Ovary (tissue), 9 donors: ENCODE results near the gene TGM2. TPM values are rescaled to one million over a fixed set of nuclear protein-coding genes. Genes with fewer than 3 reads are reported as not detected.

ENCODE experiments used
- DNase-seq, 5 donors: peaks; one replicate each; pipeline ENCODE4 v3.0.0-alpha.2; 2019 to 2020
- H3K27ac ChIP-seq, 2 donors: fragments of 200-600 bp; one replicate each; pipeline versions ENCODE4 v1.5.1 to v1.8.0; 2019 to 2022
- H3K27me3 ChIP-seq: fragments of 200-600 bp; one replicate; pipeline ENCODE4 v1.8.0; 2022
- H3K36me3 ChIP-seq: fragments of 200-600 bp; sonication (generic); one replicate; pipeline ENCODE4 v1.5.1; 2019
- H3K4me1 ChIP-seq: one replicate; pipeline ENCODE4 v1.8.1; 2013; ENCODE audit warnings: mild to moderate bottlenecking, moderate library complexity; ENCODE audit not compliant: insufficient read depth
- H3K4me3 ChIP-seq: fragments of 200-600 bp; sonication (generic); one replicate; pipeline ENCODE4 v1.5.1; 2017
- H3K9me3 ChIP-seq, 2 donors: fragments of 200-600 bp in 1 of 2; sonication (generic) in 1 of 2; one replicate each; pipeline versions ENCODE4 v1.5.1 to v1.8.1; 2013 to 2019; ENCODE audit warnings: mild to moderate bottlenecking in 1 of 2, moderate library complexity in 1 of 2
- EP300 ChIP-seq: sonication (generic); formaldehyde crosslinking; IDR thresholded peaks from one replicate; pipeline ENCODE4 v1.6.1; 2017; ENCODE audit warnings: antibody characterized with exemption
- POLR2A ChIP-seq: fragments of 450-650 bp; IDR thresholded peaks from one replicate; pipeline ENCODE4 v1.6.1; 2017; ENCODE audit warnings: antibody characterized with exemption, mild to moderate bottlenecking, moderate library complexity
- WGBS, 3 donors: extraction: QIAGEN DNeasy Blood & Tissue Kit in 1 of 3; methylation state at CpG; one replicate each; pipeline versions ENCODE4 v1.1.5 to v1.1.7; 2013 to 2017; 5-methylcytosine and 5-hydroxymethylcytosine counted together
- intact Hi-C, 4 donors: fragments of 100-400 bp; cut with DNase I; formaldehyde crosslinking; loops; one replicate each; pipeline versions ENCODE4 v1.11.0 to v1.15.1; 2022 to 2023
- polyA plus RNA-seq, 2 donors: library from polyadenylated mRNA; stranded (reverse); fragments of 200-250 nt in 1 of 2; fragments of 350-450 nt in 1 of 2; fragmentation: Illumina TruSeq in 1 of 2; extraction: RNeasy Lipid Tissue Mini Kit (QIAGEN cat#74804) in 1 of 2; gene quantifications; one replicate each; pipeline ENCODE4 v1.2.3, GENCODE V29; 2013 to 2014
- total RNA-seq, 7 donors: library from RNA; depleted of rRNA in 2 of 7; stranded (reverse); fragments of >200 nt in 2 of 7; fragmentation: NEBNext Ultra II Directional in 3 of 7; extraction: Animal tissue kit (Norgen Biotek cat#: 25700) in 3 of 7; gene quantifications; one replicate each; pipeline versions ENCODE4 v1.1.0 to v1.2.4, GENCODE V29; 2016 to 2023
- TF ChIP-seq, protein P1 (sequence below), 3 donors: fragments of 450-650 bp in 2 of 3; fragments of 200-600 bp in 1 of 3; IDR thresholded peaks; one replicate each; pipeline versions ENCODE4 v1.5.1 to v1.8.0; 2016 to 2022; ENCODE audit warnings: antibody characterized with exemption in 3 of 3, mild to moderate bottlenecking in 1 of 3
- donor health status: DM: no; HTN: no; CAD: no; lungs with moderate emphysema.
- donor health status: DM: no; HTN: no; CAD: no.
- donor health status: Bipolar disorder and iron deficiency.
- donor health status: DM: yes; HTN: yes; CAD: no.
- donor health status: DM: no; HTN: no; CAD: no.
- donor health status: DM: yes; HTN: yes; CAD: no.

TGM2 gene
- total and polyA plus RNA-seq, 9 donors: 15.0 to 320 (median 52.8) TPM

DNA sequence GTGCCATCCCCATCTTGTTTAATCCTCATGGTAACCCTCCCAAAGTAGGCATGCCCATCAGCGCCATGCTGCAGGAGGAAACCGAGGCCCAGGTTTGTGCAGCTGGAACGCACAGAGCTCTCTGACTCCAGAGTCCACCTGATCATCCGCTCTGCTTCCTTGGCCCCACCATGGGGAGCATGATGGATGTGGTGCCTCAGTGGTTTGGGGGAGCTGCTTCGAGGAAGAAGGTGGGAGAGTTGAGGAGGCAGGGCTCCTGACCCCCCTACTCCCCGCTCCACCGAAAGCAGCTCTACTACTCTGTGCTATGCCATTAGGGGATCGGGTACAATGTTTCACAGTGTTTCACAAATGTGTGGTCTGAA lies 52.2 kb downstream of the TGM2 start:
- peaks cover 2% of the 10 kb centered on the region for H3K4me1 ChIP-seq
- intact Hi-C loops: no loop called here
- no peak for TF ChIP-seq EP300
- no peak for TF ChIP-seq POLR2A
- TF ChIP-seq, protein P1, sequence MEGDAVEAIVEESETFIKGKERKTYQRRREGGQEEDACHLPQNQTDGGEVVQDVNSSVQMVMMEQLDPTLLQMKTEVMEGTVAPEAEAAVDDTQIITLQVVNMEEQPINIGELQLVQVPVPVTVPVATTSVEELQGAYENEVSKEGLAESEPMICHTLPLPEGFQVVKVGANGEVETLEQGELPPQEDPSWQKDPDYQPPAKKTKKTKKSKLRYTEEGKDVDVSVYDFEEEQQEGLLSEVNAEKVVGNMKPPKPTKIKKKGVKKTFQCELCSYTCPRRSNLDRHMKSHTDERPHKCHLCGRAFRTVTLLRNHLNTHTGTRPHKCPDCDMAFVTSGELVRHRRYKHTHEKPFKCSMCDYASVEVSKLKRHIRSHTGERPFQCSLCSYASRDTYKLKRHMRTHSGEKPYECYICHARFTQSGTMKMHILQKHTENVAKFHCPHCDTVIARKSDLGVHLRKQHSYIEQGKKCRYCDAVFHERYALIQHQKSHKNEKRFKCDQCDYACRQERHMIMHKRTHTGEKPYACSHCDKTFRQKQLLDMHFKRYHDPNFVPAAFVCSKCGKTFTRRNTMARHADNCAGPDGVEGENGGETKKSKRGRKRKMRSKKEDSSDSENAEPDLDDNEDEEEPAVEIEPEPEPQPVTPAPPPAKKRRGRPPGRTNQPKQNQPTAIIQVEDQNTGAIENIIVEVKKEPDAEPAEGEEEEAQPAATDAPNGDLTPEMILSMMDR (IDR thresholded peaks at IDR 0.05): no peak
- H3K9me3 ChIP-seq: no peaks in the 10 kb centered on the region
- no peak overlapping the region for H3K27ac ChIP-seq
- no peak for DNase-seq
- no peaks in the 10 kb centered on the region for H3K36me3 ChIP-seq
- H3K27me3 ChIP-seq: no peaks in the 10 kb centered on the region
- no peak overlapping the region for H3K4me3 ChIP-seq
- 94 to 95% (median 95%) methylated on average over 8 of the region's 8 CpGs for WGBS, 3 donors

DNA sequence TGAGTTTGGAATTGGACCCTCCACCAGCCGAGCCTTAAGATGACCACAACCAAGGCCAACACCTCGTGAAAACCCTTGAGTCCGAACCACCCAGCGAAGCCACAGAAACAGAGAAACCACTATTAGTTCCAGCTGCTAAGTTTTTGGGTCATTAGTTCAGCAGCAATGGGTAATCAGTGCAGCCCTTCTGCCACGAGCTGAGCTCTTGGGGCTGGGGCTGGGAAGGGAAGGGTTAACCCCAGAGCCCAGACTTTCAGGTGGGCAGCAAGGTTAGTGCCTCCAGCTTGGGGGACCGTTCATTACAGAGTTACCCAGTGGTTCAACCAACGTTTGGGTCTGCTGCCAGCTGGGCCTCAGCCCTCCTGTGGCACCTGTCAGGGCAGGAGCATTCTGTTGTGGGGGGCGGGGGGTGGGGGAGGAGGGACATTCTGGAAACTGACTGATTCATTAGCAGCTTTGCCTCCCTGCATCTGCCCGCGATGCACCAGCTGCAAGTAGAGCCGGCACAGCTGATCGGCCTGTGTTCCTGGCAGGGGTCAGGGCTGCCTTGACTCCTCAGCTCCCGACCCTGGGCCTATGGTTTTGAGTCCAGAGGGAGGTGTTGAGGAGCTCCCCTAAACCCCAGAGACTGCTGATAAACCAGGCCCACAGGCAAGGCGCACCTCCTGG lies 52.7 kb downstream of the TGM2 start:
- no peaks in the 10 kb centered on the region for H3K9me3 ChIP-seq
- no peak overlapping the region for H3K4me3 ChIP-seq
- no peak for DNase-seq
- H3K27me3 ChIP-seq: no peaks in the 10 kb centered on the region
- H3K27ac ChIP-seq: no peak overlapping the region
- peaks cover 2% of the 10 kb centered on the region for H3K4me1 ChIP-seq
- WGBS, 3 donors: 76 to 85% (median 78%) methylated on average over 13 to 14 of the region's 14 CpGs
- no peaks in the 10 kb centered on the region for H3K36me3 ChIP-seq
- TF ChIP-seq, protein P1 (IDR thresholded peaks at IDR 0.05): no peak
- no peak for TF ChIP-seq EP300
- TF ChIP-seq POLR2A: no peak
- intact Hi-C loops: no loop called here

DNA sequence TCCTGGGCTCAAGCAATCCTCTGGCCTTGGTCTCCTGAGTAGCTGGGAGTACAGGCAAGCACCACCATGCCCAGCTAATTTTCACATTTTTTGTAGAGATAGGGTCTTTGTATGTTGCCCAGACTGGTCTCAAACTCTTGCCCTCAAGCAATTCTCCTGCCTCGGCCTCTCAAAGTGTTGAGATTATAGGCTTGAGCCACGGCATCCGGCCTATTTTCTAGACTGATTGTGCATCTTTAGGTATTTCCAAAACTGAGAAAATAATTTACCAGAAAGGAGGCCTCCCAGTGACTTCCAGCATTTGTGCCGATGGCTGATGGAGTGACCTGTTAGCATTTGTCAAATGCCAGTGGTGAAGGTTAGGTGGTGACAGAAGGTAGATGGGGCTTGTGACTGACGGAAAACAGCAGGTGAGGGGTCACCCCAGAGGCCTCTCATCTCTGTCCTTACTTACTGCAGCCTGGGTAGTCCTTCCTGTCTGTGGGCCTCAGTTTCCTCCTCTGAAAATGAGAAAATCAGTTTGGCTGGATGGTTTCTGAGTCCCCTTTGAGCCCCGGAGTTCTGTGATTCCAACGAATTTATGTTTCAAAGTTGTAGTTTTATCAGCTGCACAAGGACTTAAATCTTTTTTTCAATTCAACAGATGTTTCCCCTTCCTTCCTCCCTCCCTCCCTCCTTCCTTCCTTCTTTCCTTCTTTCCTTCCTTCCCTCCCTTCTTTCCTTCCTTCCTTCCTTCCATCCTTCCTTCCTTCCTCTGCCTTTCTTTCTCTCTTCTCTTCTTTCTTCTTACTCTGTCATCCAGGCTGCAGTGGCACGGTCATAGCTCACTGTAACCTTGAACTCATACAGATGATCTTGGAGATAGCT lies 53.5 kb downstream of the TGM2 start:
- Histone ChIP-seq H3K4me3 (no peak overlapping the region), H3K27me3 (no peaks in the 10 kb centered on the region), H3K4me1 (peaks cover 2% of the 10 kb centered on the region), H3K27ac (no peak overlapping the region), H3K36me3 (no peaks in the 10 kb centered on the region), H3K9me3 (no peaks in the 10 kb centered on the region)
- DNase-seq: no peak
- WGBS, 3 donors: 79 to 85% (median 82%) methylated on average over 8 of the region's 8 CpGs
- intact Hi-C loops: no loop called here
- TF ChIP-seq, protein P1 (IDR thresholded peaks at IDR 0.05): no peak
- no peak for TF ChIP-seq EP300
- TF ChIP-seq POLR2A: no peak

DNA sequence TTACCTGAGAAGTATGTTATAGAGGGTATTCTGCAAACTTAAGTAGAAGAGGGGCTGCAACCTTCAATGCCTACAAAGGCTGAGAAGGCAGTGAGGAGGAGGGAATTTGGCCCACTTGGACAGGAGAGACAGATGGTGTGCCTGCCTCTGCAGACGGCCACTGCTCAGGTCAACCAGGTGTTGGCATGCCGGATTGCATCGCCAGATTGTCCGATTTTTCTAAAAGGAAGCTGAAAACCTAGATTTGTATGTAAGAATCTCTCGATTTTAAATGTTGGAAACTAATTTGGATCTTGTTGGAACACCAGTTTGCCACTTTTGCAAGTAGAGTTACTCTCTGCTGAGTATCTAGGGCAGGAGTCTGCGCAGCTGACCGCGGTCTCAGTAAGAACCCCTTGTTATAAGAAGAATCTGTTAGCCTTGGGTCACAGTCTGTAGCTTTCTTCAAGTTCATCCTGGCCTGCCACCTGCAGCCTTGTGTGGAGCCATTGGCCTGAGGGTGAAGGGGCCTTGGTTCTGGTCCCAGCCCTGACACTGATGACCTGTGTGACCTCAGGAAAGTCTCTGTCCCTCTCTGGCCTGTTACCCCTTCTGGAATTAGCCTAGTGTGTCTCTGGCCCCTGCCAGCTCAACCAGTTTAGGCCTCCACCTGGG lies 54.4 kb downstream of the TGM2 start:
- no peak for TF ChIP-seq EP300
- TF ChIP-seq, protein P1 (IDR thresholded peaks at IDR 0.05): no peak
- TF ChIP-seq POLR2A: no peak
- no peak overlapping the region for H3K4me3 ChIP-seq
- WGBS, 3 donors: 93 to 96% (median 96%) methylated on average over 8 of the region's 8 CpGs
- no peak for DNase-seq
- no peaks in the 10 kb centered on the region for H3K9me3 ChIP-seq
- no peaks in the 10 kb centered on the region for H3K27me3 ChIP-seq
- peaks cover 2% of the 10 kb centered on the region for H3K4me1 ChIP-seq
- intact Hi-C loops: no loop called here
- H3K36me3 ChIP-seq: no peaks in the 10 kb centered on the region
- no peak overlapping the region for H3K27ac ChIP-seq
